ENCODE results near the gene RNF7.

The RNF7 gene

DNA sequence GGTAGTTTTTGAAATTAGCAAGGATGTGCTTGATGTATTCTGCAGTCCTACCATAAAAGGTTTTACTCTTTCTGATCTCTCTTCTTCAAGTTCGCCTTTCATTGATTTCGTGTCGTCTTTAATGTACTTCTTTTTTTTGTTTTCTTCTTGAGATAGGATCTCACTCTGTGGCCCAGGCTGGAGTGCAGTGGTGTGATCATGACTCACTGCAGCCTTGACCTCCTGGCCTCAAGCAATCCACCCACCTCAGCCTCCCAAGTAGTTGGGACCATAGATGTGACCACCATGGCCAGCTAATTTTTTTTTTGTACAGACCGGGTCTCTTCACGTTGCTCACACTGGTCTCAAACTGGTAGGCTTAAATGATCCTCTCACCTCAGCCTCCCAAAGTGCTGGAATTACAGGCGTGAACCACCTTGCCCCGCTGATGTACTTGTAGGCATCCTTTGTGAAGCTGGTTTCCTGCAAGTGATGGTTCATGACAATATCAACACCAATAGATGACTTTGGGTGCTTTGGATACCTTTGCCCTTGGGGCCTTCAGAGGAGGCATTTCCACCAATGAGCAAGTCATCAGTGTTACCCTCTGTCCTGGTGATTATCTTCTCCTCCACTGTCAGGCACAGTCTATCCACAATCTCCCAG, 28.9 kb upstream of the RNF7 start:
- TF ChIP-seq Cebpa-rat (IDR thresholded peaks at IDR 0.05), result no peak
- no peak overlapping the region for H3K4me3 ChIP-seq
- no peak overlapping the region for H3K4me2 ChIP-seq
- no peaks in the 10 kb centered on the region for H4K20me1 ChIP-seq
- H3K9me3 ChIP-seq (replicated peaks in 1 of 11), result no peaks in the 10 kb centered on the region
- H3K27ac ChIP-seq, result no peak overlapping the region
- no peaks in the 10 kb centered on the region for H3K27me3 ChIP-seq
- H3K9ac ChIP-seq, result no peak overlapping the region
- H3K36me3 ChIP-seq, result no peaks in the 10 kb centered on the region
- peaks cover 6 to 11% (median 7%) of the 10 kb centered on the region in 10 experiments; a peak in 11 of 20 replicates for H3K4me1 ChIP-seq

DNA sequence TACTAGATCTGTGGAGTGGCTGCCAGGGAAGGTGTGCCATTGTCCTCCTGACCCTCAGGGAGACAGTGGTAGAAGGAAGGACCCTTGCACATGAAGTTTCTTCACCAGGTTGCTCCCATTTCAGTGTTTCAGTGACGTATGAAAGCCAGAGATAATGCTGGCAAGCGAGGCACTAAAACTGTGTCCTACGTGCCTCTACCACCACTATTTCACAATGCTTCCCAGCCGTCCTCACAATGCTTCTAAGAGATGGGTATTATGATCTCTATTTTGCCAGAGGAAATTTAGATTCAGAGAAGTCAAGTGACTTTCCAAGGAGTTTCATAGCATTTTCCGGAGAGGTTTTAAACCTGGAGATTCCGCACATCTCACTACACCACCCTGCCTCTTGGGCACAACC, 28.0 kb upstream of the RNF7 start:
- Histone ChIP-seq H3K27ac (no peak overlapping the region), H3K4me1 (peaks cover 6 to 11% (median 7%) of the 10 kb centered on the region in 10 experiments; a peak in 11 of 20 replicates), H3K36me3 (no peaks in the 10 kb centered on the region), H3K9me3 (replicated peaks in 1 of 11) (peaks cover 0 to 2% (median 0%) of the 10 kb centered on the region in 11 experiments; a peak in 2 of 22 replicates), H3K4me2 (no peak overlapping the region), H3K27me3 (no peaks in the 10 kb centered on the region), H3K4me3 (no peak overlapping the region), H3K9ac (no peak overlapping the region), H4K20me1 (no peaks in the 10 kb centered on the region)
- no peak for TF ChIP-seq Cebpa-rat (IDR thresholded peaks at IDR 0.05)

DNA sequence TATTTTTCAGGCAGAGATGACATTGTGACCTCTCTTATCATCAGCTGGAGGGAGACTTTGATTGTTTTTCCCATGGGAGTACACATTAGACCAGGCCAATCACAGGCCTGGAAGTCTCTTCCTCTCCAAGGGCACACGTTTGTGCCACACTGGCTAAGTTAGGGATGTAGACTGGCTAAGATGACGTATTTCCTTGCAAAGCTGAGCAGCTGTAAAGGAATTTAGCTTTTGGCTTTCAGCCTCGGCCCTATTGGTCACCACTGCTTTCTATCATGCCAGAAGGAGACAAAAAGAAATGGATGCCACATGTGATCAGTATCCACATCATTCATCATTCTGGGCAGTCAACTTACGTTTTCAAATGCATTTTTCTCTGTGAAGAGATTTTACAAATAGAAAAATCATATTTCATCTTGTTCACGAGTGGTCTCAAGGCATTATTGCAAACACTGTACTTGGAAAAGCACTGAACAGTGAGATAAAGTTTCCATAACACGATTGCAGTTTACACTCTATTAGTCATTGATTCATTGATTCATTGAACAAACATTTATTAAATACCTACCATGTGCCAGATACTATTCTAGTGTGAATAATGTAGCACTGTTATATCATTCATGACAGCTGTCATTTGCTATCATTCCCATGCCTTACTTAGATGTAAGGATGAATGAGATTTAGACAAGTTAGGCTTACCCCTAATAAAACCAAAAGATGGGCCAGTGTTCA, 27.0 kb upstream of the RNF7 start:
- Histone ChIP-seq H3K9me3 (replicated peaks in 1 of 11) (peaks cover 0 to 8% (median 0%) of the 10 kb centered on the region in 11 experiments; a peak in 4 of 22 replicates), H3K27ac (no peak overlapping the region), H3K4me1 (peaks cover 6 to 11% (median 7%) of the 10 kb centered on the region in 10 experiments; a peak in 11 of 20 replicates), H3K36me3 (no peaks in the 10 kb centered on the region), H3K4me3 (no peak overlapping the region), H4K20me1 (no peaks in the 10 kb centered on the region), H3K27me3 (no peaks in the 10 kb centered on the region), H3K9ac (no peak overlapping the region), H3K4me2 (no peak overlapping the region)
- no peak for TF ChIP-seq Cebpa-rat (IDR thresholded peaks at IDR 0.05)

DNA sequence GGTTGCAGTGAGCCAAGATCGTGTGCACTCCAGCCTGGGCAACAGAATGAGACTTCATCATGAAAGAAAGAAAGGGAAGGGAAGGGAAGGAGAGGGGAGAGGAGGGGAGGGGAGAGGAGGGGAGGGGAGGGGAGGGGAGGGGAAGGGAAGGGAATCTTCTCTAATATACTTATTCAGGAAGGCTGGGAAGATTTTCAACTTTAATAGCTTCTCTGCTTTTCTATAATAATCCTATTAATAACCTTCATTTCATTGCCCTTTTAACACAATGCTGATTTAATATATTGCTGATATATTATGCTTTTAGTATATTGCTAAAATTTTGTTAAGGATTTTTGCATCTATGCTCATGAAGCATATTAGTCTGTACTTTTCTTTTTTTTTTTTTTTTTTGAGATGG, 23.4 kb upstream of the RNF7 start:
- no peak overlapping the region for H3K4me2 ChIP-seq
- no peaks in the 10 kb centered on the region for H3K4me1 ChIP-seq
- no peak overlapping the region for H3K4me3 ChIP-seq
- no peak overlapping the region for H3K27ac ChIP-seq
- no peak for TF ChIP-seq Cebpa-rat (IDR thresholded peaks at IDR 0.05)
- H3K9ac ChIP-seq, result no peak overlapping the region
- H3K36me3 ChIP-seq, result no peaks in the 10 kb centered on the region
- H3K27me3 ChIP-seq, result no peaks in the 10 kb centered on the region
- peaks cover 0 to 8% (median 4%) of the 10 kb centered on the region in 11 experiments; a peak in 11 of 22 replicates for H3K9me3 ChIP-seq (replicated peaks in 1 of 11)
- H4K20me1 ChIP-seq, result no peaks in the 10 kb centered on the region

DNA sequence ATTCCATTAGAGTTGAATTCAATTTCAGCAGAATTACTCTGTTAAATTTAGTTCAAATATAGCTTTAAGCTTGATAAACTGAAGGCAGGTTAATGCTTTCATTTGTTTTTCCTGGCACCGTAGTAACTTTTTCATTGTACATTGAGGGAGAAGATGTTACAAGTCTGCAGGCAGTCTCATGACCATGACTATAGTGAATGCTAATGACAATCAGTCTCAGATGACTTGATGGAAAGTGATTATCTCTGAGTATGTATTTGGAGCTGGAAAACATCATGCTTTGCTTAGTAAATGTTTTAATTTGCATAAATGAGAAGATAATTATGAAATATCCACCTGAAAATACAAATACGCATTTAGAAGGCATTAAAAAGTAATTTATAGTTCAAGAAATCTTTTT, 16.0 kb upstream of the RNF7 start:
- H3K27ac ChIP-seq, result no peak overlapping the region
- H3K4me1 ChIP-seq, result peaks cover 0 to 6% (median 1%) of the 10 kb centered on the region in 10 experiments; a peak in 6 of 20 replicates
- no peaks in the 10 kb centered on the region for H3K27me3 ChIP-seq
- no peak for TF ChIP-seq Cebpa-rat (IDR thresholded peaks at IDR 0.05)
- H3K4me2 ChIP-seq, result no peak overlapping the region
- H4K20me1 ChIP-seq, result no peaks in the 10 kb centered on the region
- H3K9ac ChIP-seq, result no peak overlapping the region
- H3K9me3 ChIP-seq (replicated peaks in 1 of 11), result no peaks in the 10 kb centered on the region
- no peaks in the 10 kb centered on the region for H3K36me3 ChIP-seq
- H3K4me3 ChIP-seq, result no peak overlapping the region

DNA sequence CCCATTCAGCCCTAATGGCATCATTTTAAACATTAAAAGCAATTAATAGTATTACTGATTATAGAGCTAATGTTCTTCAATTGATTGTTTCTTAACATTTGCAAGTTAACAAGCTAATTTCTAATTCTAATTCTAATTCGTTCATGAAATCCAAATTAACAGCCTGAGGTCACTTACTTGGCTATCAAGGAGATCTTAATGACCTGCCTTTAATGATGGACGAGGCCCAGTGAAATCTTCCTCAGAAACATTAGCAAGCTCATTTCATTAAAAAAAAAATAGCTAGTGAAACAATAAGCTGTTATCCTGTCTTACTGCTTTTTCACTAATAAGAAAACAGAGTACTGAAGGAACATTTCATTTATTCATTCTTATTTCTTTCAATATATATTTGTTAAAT, 15.4 kb upstream of the RNF7 start:
- no peaks in the 10 kb centered on the region for H3K27me3 ChIP-seq
- H3K9ac ChIP-seq, result no peak overlapping the region
- no peak overlapping the region for H3K27ac ChIP-seq
- no peaks in the 10 kb centered on the region for H3K36me3 ChIP-seq
- no peak overlapping the region for H3K4me3 ChIP-seq
- H3K9me3 ChIP-seq (replicated peaks in 1 of 11), result no peaks in the 10 kb centered on the region
- H3K4me2 ChIP-seq, result no peak overlapping the region
- H4K20me1 ChIP-seq, result no peaks in the 10 kb centered on the region
- peaks cover 0 to 10% (median 1%) of the 10 kb centered on the region in 10 experiments; a peak in 6 of 20 replicates for H3K4me1 ChIP-seq
- no peak for TF ChIP-seq Cebpa-rat (IDR thresholded peaks at IDR 0.05)

DNA sequence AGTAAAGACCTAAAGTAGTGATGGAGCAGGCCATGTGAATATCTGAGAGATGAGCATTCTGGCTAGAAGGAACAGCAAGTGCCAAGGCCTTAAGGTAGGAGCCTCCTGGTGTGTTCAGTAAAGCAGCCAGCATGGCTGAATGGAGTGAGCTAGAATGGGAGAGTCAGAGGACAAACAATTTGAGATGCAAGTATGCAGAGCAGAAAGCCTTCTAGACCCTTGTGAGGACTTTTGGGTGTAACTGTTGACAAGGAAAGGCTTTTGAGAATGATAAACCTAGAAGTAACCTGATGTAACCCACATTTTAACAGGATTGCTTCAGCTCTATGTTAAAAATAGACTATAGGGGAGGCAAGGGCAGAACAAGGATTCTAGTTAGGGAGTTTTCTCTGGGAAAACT, 14.8 kb upstream of the RNF7 start:
- H3K4me3 ChIP-seq, result no peak overlapping the region
- peaks cover 0 to 10% (median 1%) of the 10 kb centered on the region in 10 experiments; a peak in 6 of 20 replicates for H3K4me1 ChIP-seq
- H3K4me2 ChIP-seq, result no peak overlapping the region
- H3K27me3 ChIP-seq, result no peaks in the 10 kb centered on the region
- H3K36me3 ChIP-seq, result no peaks in the 10 kb centered on the region
- no peak overlapping the region for H3K27ac ChIP-seq
- no peaks in the 10 kb centered on the region for H4K20me1 ChIP-seq
- H3K9me3 ChIP-seq (replicated peaks in 1 of 11), result no peaks in the 10 kb centered on the region
- no peak for TF ChIP-seq Cebpa-rat (IDR thresholded peaks at IDR 0.05)
- no peak overlapping the region for H3K9ac ChIP-seq

DNA sequence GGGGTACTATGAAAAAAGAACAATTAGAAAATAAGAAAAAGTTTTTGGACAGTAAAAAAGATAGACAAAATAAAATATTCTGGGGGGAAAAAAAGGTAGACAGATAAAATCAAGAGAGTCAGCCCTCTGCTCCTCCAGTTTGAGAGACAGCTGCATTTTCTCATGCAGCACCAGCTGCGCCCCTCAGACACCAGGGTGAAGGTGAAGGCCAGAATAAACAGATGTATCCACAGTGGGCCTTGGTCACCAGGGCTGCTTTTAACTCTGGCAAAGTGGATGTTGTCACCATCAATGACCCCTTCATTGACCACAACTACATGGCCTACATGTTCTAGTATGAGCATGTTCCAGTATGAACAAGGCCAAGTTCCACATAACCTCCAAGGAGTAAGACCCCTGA, 13.9 kb upstream of the RNF7 start:
- TF ChIP-seq Cebpa-rat (IDR thresholded peaks at IDR 0.05), result no peak
- H3K4me2 ChIP-seq, result no peak overlapping the region
- H3K9ac ChIP-seq, result no peak overlapping the region
- H3K27ac ChIP-seq, result no peak overlapping the region
- no peaks in the 10 kb centered on the region for H3K27me3 ChIP-seq
- H3K9me3 ChIP-seq (replicated peaks in 1 of 11), result no peaks in the 10 kb centered on the region
- H3K36me3 ChIP-seq, result no peaks in the 10 kb centered on the region
- H3K4me1 ChIP-seq, result peaks cover 0 to 10% (median 1%) of the 10 kb centered on the region in 10 experiments; a peak in 6 of 20 replicates
- H3K4me3 ChIP-seq, result no peak overlapping the region
- H4K20me1 ChIP-seq, result no peaks in the 10 kb centered on the region

DNA sequence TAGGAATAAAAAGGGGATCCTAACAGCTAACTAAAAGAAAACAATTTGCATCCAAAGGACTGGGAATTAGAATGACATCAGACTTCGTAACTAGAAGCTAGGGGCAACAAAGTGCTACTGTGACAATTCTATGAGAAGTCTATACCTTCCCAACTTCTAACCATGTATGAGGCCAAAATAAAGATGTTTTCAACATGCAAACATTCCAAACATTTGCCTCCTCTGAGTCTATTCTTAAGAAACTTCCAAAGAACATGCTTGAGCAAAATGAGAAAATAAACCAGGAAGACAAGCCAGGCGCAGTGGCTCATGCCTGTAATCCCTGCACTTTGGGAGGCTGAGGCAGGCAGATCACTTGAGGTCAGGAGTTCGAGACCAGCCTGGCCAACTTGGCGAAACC, 13.1 kb upstream of the RNF7 start:
- Histone ChIP-seq H3K27me3 (no peaks in the 10 kb centered on the region), H4K20me1 (no peaks in the 10 kb centered on the region), H3K27ac (no peak overlapping the region), H3K4me1 (peaks cover 0 to 10% (median 1%) of the 10 kb centered on the region in 10 experiments; a peak in 6 of 20 replicates), H3K4me2 (no peak overlapping the region), H3K4me3 (no peak overlapping the region), H3K9ac (no peak overlapping the region), H3K9me3 (replicated peaks in 1 of 11) (no peaks in the 10 kb centered on the region), H3K36me3 (no peaks in the 10 kb centered on the region)
- no peak for TF ChIP-seq Cebpa-rat (IDR thresholded peaks at IDR 0.05)
